HEK293 (cell line): ENCODE data around the gene NTSR2.

Source experiments
- CTCF ChIP-seq: fragments of 450-650 bp; formaldehyde crosslinking; IDR thresholded peaks from 2 replicates; pipeline ENCODE4 v1.5.1; 2016; ENCODE audit warnings: missing biosample characterization, missing genetic modification characterization
- HOXA7 ChIP-seq: sonication (generic); formaldehyde crosslinking; IDR thresholded peaks from 2 replicates; pipeline ENCODE4 v1.8.1; 2022; ENCODE audit warnings: missing genetic modification reagents, borderline replicate concordance
- ZNF138 ChIP-seq: fragments of 450-650 bp; formaldehyde crosslinking; IDR thresholded peaks from 2 replicates; pipeline ENCODE4 v1.5.1; 2016; ENCODE audit warnings: missing biosample characterization, missing genetic modification characterization, borderline replicate concordance
- ZNF175 ChIP-seq: fragments of 450-650 bp; formaldehyde crosslinking; IDR thresholded peaks from 2 replicates; pipeline ENCODE4 v1.5.1; 2016; ENCODE audit warnings: missing biosample characterization, missing genetic modification characterization
- ZNF24 ChIP-seq: fragments of 450-650 bp; formaldehyde crosslinking; IDR thresholded peaks from 2 replicates; pipeline ENCODE4 v1.5.1; 2016; ENCODE audit warnings: missing biosample characterization, missing genetic modification characterization
- ZNF335 ChIP-seq: fragments of 450-650 bp; formaldehyde crosslinking; conservative IDR thresholded peaks from 2 replicates; pipeline ENCODE4 v1.5.1; 2016; ENCODE audit warnings: missing biosample characterization, missing genetic modification characterization
- ZNF350 ChIP-seq: fragments of 450-650 bp; formaldehyde crosslinking; IDR thresholded peaks from 2 replicates; pipeline ENCODE4 v1.5.0; 2017; ENCODE audit warnings: missing biosample characterization, mild to moderate bottlenecking, missing genetic modification characterization
- ZNF404 ChIP-seq: fragments of 450-650 bp; formaldehyde crosslinking; IDR thresholded peaks from 2 replicates; pipeline ENCODE4 v1.5.1; 2017; ENCODE audit warnings: missing biosample characterization, missing genetic modification characterization
- ZNF426 ChIP-seq: fragments of 450-650 bp; formaldehyde crosslinking; IDR thresholded peaks from 2 replicates; pipeline ENCODE4 v1.5.1; 2017; ENCODE audit warnings: missing biosample characterization, missing genetic modification characterization, mild to moderate bottlenecking, inconsistent platforms, moderate library complexity
- ZNF777 ChIP-seq: fragments of 450-650 bp; formaldehyde crosslinking; IDR thresholded peaks from 2 replicates; pipeline ENCODE4 v1.5.1; 2017; ENCODE audit warnings: missing biosample characterization, missing genetic modification characterization, borderline replicate concordance

- TF ChIP-seq ZNF404 = no peak
- TF ChIP-seq CTCF (tag by site-specific recombination) = no peak
- TF ChIP-seq ZNF175 (tag by site-specific recombination) = no peak
- no peak for TF ChIP-seq ZNF335
- no peak for TF ChIP-seq ZNF777 (tag by site-specific recombination)
- no peak for TF ChIP-seq ZNF350 (tag by site-specific recombination)
- TF ChIP-seq ZNF138 (tag by site-specific recombination) = no peak
- TF ChIP-seq HOXA7 = no peak
- no peak for TF ChIP-seq ZNF426 (tag by site-specific recombination)
- TF ChIP-seq ZNF24 (tag by site-specific recombination) = no peak
Measured at GRCh38 chr2:11708106-11708505, 38.1 kb upstream of the NTSR2 start.
